C4-2B (cell line): ENCODE data around the gene TEX12.

ENCODE experiments used
- ZFX ChIP-seq: fragments of 450-650 bp; IDR thresholded peaks from 2 replicates; pipeline ENCODE4 v1.6.1; 2017
- TF ChIP-seq, protein P1 (sequence below): fragments of 450-650 bp; conservative IDR thresholded peaks from 2 replicates; pipeline ENCODE4 v1.5.1; 2017; ENCODE audit warnings: mild to moderate bottlenecking

GRCh38 chr11:112178428-112178827, 11.3 kb downstream of the TEX12 start:
- TF ChIP-seq, protein P1, sequence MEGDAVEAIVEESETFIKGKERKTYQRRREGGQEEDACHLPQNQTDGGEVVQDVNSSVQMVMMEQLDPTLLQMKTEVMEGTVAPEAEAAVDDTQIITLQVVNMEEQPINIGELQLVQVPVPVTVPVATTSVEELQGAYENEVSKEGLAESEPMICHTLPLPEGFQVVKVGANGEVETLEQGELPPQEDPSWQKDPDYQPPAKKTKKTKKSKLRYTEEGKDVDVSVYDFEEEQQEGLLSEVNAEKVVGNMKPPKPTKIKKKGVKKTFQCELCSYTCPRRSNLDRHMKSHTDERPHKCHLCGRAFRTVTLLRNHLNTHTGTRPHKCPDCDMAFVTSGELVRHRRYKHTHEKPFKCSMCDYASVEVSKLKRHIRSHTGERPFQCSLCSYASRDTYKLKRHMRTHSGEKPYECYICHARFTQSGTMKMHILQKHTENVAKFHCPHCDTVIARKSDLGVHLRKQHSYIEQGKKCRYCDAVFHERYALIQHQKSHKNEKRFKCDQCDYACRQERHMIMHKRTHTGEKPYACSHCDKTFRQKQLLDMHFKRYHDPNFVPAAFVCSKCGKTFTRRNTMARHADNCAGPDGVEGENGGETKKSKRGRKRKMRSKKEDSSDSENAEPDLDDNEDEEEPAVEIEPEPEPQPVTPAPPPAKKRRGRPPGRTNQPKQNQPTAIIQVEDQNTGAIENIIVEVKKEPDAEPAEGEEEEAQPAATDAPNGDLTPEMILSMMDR: no peak
- TF ChIP-seq ZFX: no peak
